Kidney tubule cell (primary cell): ENCODE results near the gene ID4.
A peak's percentile ranks its signal among the peaks of the same experiment; 100 is the strongest.

Experiments used
- DNase-seq: peaks from one replicate; pipeline ENCODE4 v3.0.0-alpha.2; 2018; ENCODE audit warnings: low spot score

The ID4 gene

GRCh38 chr6:19836799-19837510, at the start of gene ID4:
TSS of gene ID4 (plus strand) at chr6:19837370. CDS start at chr6:19837755, 385 bp downstream.
- DNase-seq: peak; percentile 94

- DNase-seq: no peak
These were observed 48.5 kb upstream of the ID4 start for GRCh38 chr6:19788686-19789085.

GRCh38 chr6:19789100-19789803, 47.9 kb upstream of the ID4 start:
- DNase-seq: no peak

GRCh38 chr6:19791267-19791666, 45.9 kb upstream of the ID4 start:
- DNase-seq: no peak

- DNase-seq: peak; percentile 74
These were observed 42.0 kb upstream of the ID4 start for GRCh38 chr6:19795211-19795610.

GRCh38 chr6:19796452-19796851, 40.7 kb upstream of the ID4 start:
- DNase-seq: no peak

- no peak for DNase-seq
These were observed 38.8 kb upstream of the ID4 start for GRCh38 chr6:19798362-19798761.

GRCh38 chr6:19802656-19803055, 34.5 kb upstream of the ID4 start:
- no peak for DNase-seq

- peak; percentile 7 for DNase-seq
These were observed 33.6 kb upstream of the ID4 start for GRCh38 chr6:19803331-19804204.

GRCh38 chr6:19804205-19805128, 32.7 kb upstream of the ID4 start:
- DNase-seq: peak; percentile 98

- DNase-seq: no peak
These were observed 32.1 kb upstream of the ID4 start for GRCh38 chr6:19805129-19805481.

GRCh38 chr6:19806971-19807396, 30.2 kb upstream of the ID4 start:
- DNase-seq: no peak

GRCh38 chr6:19811397-19812079, 25.6 kb upstream of the ID4 start:
- DNase-seq: peak; percentile 81

- peak; percentile 65 for DNase-seq
These were observed 24.6 kb upstream of the ID4 start for GRCh38 chr6:19812512-19813119.

- no peak for DNase-seq
These were observed 18.4 kb upstream of the ID4 start for GRCh38 chr6:19818805-19819204.

- no peak for DNase-seq
These were observed 12.9 kb upstream of the ID4 start for GRCh38 chr6:19824058-19824807.

GRCh38 chr6:19827247-19827646, 9.9 kb upstream of the ID4 start:
- DNase-seq: no peak

- DNase-seq: no peak
These were observed 9.3 kb upstream of the ID4 start for GRCh38 chr6:19827903-19828302.

GRCh38 chr6:19830171-19830570, 7.0 kb upstream of the ID4 start:
- peak; percentile 85 for DNase-seq

- peak; percentile 78 for DNase-seq
These were observed 5.8 kb upstream of the ID4 start for GRCh38 chr6:19831358-19831757.
